AG20443 (cell line): ENCODE measurements around the gene HELZ.
"Not testable (repeated sequence)": the region's sequence is repeated elsewhere in the genome, so short reads cannot be mapped to it uniquely, and the experiment has no call there.

ENCODE experiments used
- DNase-seq: peaks from one replicate; pipeline ENCODE4 v3.0.0; 2012; ENCODE audit warnings: low spot score, mixed read lengths

The HELZ gene

GRCh38 chr17:67143318-67143717 lies 101.7 kb downstream of the HELZ start:
- no peak for DNase-seq

GRCh38 chr17:67142030-67142429 lies 103.0 kb downstream of the HELZ start:
- not testable (repeated sequence) for DNase-seq

GRCh38 chr17:67139784-67140665 lies 105.0 kb downstream of the HELZ start:
- DNase-seq, result no peak

GRCh38 chr17:67139289-67139688 lies 105.7 kb downstream of the HELZ start:
- no peak for DNase-seq

- DNase-seq, result no peak
Observed at GRCh38 chr17:67138392-67138791, 106.6 kb downstream of the HELZ start.

- no peak for DNase-seq
Observed at GRCh38 chr17:67137860-67138259, 107.1 kb downstream of the HELZ start.

- no peak for DNase-seq
Observed at GRCh38 chr17:67137026-67137370, 108.0 kb downstream of the HELZ start.

- DNase-seq, result no peak
Observed at GRCh38 chr17:67136191-67137025, 108.6 kb downstream of the HELZ start.

- DNase-seq, result no peak
Observed at GRCh38 chr17:67133161-67133560, 111.8 kb downstream of the HELZ start.

GRCh38 chr17:67132366-67132765 lies 112.6 kb downstream of the HELZ start:
- DNase-seq, result no peak

GRCh38 chr17:67130768-67131167 lies 114.2 kb downstream of the HELZ start:
- no peak for DNase-seq

- no peak for DNase-seq
Observed at GRCh38 chr17:67129283-67129682, 115.7 kb downstream of the HELZ start.

- no peak for DNase-seq
Observed at GRCh38 chr17:67128700-67129099, 116.3 kb downstream of the HELZ start.

- DNase-seq, result no peak
Observed at GRCh38 chr17:67127925-67128324, 117.1 kb downstream of the HELZ start.

GRCh38 chr17:67126983-67127382 lies 118.0 kb downstream of the HELZ start:
- DNase-seq, result no peak

GRCh38 chr17:67126543-67126942 lies 118.5 kb downstream of the HELZ start:
- not testable (repeated sequence) for DNase-seq

- DNase-seq, result no peak
Observed at GRCh38 chr17:67125924-67126323, 119.1 kb downstream of the HELZ start.

- DNase-seq, result no peak
Observed at GRCh38 chr17:67125417-67125816, 119.6 kb downstream of the HELZ start.

GRCh38 chr17:67124450-67125148 lies 120.4 kb downstream of the HELZ start:
- DNase-seq, result no peak

- no peak for DNase-seq
Observed at GRCh38 chr17:67123699-67124098, 121.3 kb downstream of the HELZ start.

- DNase-seq, result no peak
Observed at GRCh38 chr17:67121316-67121891, 123.6 kb downstream of the HELZ start.

- DNase-seq, result no peak
Observed at GRCh38 chr17:67119102-67119501, 125.9 kb downstream of the HELZ start.
